Fibroblast of pulmonary artery (primary cell): Measurements from ENCODE around the gene POMT2.

Experiments used
- DNase-seq: peaks from one replicate; pipeline ENCODE4 v3.0.0-alpha.2; 2010; ENCODE audit warnings: low read depth
- H3K4me3 ChIP-seq: replicated peaks from 2 replicates; pipeline ENCODE4 v1.5.1; 2011; ENCODE audit warnings: low read depth, mild to moderate bottlenecking, control low read depth, low read length, moderate library complexity
- TF ChIP-seq, protein P1 (sequence below): IDR thresholded peaks from 2 replicates; pipeline ENCODE4 v1.5.1; 2011; ENCODE audit warnings: mild to moderate bottlenecking, control low read depth, low read length, inconsistent platforms; ENCODE audit errors: missing control alignments

POMT2 gene

GRCh38 chr14:77270361-77271112, 50.1 kb downstream of the POMT2 start:
- no peak overlapping the region for H3K4me3 ChIP-seq
- no peak for DNase-seq
- TF ChIP-seq, protein P1, sequence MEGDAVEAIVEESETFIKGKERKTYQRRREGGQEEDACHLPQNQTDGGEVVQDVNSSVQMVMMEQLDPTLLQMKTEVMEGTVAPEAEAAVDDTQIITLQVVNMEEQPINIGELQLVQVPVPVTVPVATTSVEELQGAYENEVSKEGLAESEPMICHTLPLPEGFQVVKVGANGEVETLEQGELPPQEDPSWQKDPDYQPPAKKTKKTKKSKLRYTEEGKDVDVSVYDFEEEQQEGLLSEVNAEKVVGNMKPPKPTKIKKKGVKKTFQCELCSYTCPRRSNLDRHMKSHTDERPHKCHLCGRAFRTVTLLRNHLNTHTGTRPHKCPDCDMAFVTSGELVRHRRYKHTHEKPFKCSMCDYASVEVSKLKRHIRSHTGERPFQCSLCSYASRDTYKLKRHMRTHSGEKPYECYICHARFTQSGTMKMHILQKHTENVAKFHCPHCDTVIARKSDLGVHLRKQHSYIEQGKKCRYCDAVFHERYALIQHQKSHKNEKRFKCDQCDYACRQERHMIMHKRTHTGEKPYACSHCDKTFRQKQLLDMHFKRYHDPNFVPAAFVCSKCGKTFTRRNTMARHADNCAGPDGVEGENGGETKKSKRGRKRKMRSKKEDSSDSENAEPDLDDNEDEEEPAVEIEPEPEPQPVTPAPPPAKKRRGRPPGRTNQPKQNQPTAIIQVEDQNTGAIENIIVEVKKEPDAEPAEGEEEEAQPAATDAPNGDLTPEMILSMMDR = no peak

DNA sequence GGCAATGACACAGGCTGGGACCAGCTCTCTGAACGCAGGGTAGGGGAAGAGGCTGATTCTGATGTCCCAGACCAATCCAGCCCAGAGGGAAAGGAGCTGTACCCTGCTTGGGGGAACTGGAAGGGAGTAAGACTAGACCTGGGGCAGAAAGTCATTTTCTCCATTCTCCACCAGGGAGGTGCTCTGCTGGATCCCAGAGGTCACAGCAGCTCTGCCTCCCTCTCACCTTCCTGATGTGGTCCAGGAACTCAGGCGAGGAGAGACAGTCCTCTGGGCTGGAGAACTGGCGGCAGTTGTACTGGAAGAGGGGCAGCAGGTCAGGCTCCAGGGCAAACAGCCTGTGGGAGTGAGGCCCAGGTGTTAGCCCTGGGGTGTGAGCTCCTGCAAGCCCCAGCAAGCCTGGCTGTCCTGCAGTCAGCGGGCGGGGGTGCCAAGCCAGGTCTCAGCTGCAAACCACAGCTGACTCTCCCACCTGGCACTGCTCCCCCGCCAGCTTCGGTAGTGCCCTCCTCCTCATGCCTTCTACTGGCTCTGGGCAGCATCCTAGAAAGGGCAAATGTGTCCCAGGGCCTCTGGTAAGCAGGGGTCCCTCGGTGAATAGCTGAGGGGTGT, 51.6 kb downstream of the POMT2 start:
- TF ChIP-seq, protein P1 = no peak
- no peak overlapping the region for H3K4me3 ChIP-seq
- DNase-seq = no peak

- TF ChIP-seq, protein P1 = no peak
- no peak for DNase-seq
- no peak overlapping the region for H3K4me3 ChIP-seq
These were observed 52.6 kb downstream of the POMT2 start for GRCh38 chr14:77267937-77268699.

DNA sequence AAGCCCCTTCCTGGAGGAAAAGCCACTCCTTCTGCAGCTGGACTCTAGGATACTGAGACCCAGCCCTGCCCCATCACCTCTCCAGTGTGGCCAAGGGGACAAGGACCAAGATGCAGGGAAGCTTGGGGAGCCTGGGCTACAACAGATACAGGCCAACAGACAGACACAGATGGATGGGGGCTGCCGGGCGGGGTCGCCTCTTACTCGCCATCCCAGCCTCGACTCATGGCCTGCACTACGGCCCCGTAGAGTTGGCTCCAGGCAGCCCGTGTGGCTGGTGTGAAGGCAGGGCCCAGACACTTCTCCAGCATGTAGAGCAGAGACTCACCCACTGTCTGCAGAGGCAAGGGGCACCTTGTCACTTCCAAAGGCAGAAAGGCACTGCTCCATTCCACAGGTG, 54.3 kb downstream of the POMT2 start:
- DNase-seq = no peak
- TF ChIP-seq, protein P1 = no peak
- no peak overlapping the region for H3K4me3 ChIP-seq

GRCh38 chr14:77265561-77266335, 54.9 kb downstream of the POMT2 start:
- TF ChIP-seq, protein P1 = no peak
- DNase-seq = no peak
- H3K4me3 ChIP-seq = no peak overlapping the region

DNA sequence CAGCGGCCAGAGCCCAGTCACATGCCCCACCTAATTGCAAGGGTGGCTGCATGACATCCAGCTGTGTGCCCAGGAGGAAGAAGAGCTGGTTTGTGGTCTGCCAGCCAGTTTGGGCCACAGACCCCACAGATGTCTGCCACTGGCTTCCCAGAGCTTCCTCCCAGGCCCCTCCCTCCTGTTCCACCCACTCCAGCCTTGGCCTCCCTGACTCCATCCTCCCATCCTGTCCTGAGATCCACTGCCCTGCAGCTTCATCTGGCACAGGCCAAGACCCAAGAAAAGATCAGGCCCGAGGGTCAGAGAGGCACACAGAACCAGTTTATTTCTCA, 55.5 kb downstream of the POMT2 start:
- no peak overlapping the region for H3K4me3 ChIP-seq
- DNase-seq = no peak
- TF ChIP-seq, protein P1 = no peak
